ENCODE results near the gene DCAF7. TPM values are rescaled to one million over a fixed set of nuclear protein-coding genes. Genes with fewer than 3 reads are reported as not detected.

DCAF7 gene
- total RNA-seq, 1 experiment from 2014 or later, result 91.5 TPM

GRCh38 chr17:63503341-63503705, 47.0 kb upstream of the DCAF7 start:
- H3K4me3 Mint-ChIP-seq, result no peak overlapping the region
- ATAC-seq, result no peak
- peaks cover 12% of the 10 kb centered on the region for H3K27me3 Mint-ChIP-seq (ENCODE audit: low read depth)
- H3K36me3 Mint-ChIP-seq, result no peaks in the 10 kb centered on the region; the same call in 1 of the 2 replicates
- peaks cover 3% of the 10 kb centered on the region for H3K4me1 Mint-ChIP-seq
- ChIA-PET POLR2A (no interaction called here), CTCF (interaction anchor here (2.0 kb wide), 1 partner anchor 77 kb away, joined by 11 read pairs; no protein-coding TSS in a partner anchor)
- no peak overlapping the region for H3K27ac Mint-ChIP-seq
- no peak for TF ChIP-seq MAX (CRISPR knock-in tag; IDR thresholded peaks at IDR 0.05)
- no peak for TF ChIP-seq ZNF425 (CRISPR knock-in tag; conservative IDR thresholded peaks at IDR 0.05)
- no peak for TF ChIP-seq TCF7 (CRISPR knock-in tag; IDR thresholded peaks at IDR 0.05; ENCODE audit: low read depth)
- no peak for TF ChIP-seq SOX15 (CRISPR knock-in tag; IDR thresholded peaks at IDR 0.05)
- no peak for TF ChIP-seq CREM (CRISPR knock-in tag; IDR thresholded peaks at IDR 0.05)
- no peak for TF ChIP-seq GTF2I (CRISPR knock-in tag; conservative IDR thresholded peaks at IDR 0.05)
- TF ChIP-seq JAZF1 (CRISPR knock-in tag; IDR thresholded peaks at IDR 0.05), result no peak
- TF ChIP-seq FOXJ3 (CRISPR knock-in tag; IDR thresholded peaks at IDR 0.05; ENCODE audit: borderline replicate concordance), result no peak
- peaks cover 17% of the 10 kb centered on the region for H3K9me3 Mint-ChIP-seq
- DNase-seq (ENCODE audit: low spot score), result no peak

- peaks cover 17% of the 10 kb centered on the region for H3K9me3 Mint-ChIP-seq
- H3K4me3 Mint-ChIP-seq, result no peak overlapping the region
- peaks cover 12% of the 10 kb centered on the region for H3K27me3 Mint-ChIP-seq (ENCODE audit: low read depth)
- no peak overlapping the region for H3K27ac Mint-ChIP-seq
- ChIA-PET CTCF (interaction anchor here (2.0 kb wide), 1 partner anchor 78 kb away, joined by 11 read pairs; no protein-coding TSS in a partner anchor), POLR2A (no interaction called here)
- no peak for ATAC-seq
- no peaks in the 10 kb centered on the region; the same call in 1 of the 2 replicates for H3K36me3 Mint-ChIP-seq
- no peak for DNase-seq (ENCODE audit: low spot score)
- no peak for TF ChIP-seq CTCF (IDR thresholded peaks at IDR 0.05)
- no peaks in the 10 kb centered on the region for H3K4me1 Mint-ChIP-seq
Observed at GRCh38 chr17:63504261-63504660, 46.0 kb upstream of the DCAF7 start.

- DNase-seq (ENCODE audit: low spot score), result no peak
- CTCF ChIA-PET, result interaction anchor here (0.7 to 0.9 kb wide), 2 partner anchors 8 to 80 kb away, joined by 3 read pairs; no protein-coding TSS in a partner anchor
- no peak overlapping the region for H3K27ac Mint-ChIP-seq
- peaks cover 17% of the 10 kb centered on the region for H3K9me3 Mint-ChIP-seq
- H3K4me3 Mint-ChIP-seq, result no peak overlapping the region
- no peaks in the 10 kb centered on the region; the same call in 1 of the 2 replicates for H3K36me3 Mint-ChIP-seq
- ATAC-seq, result no peak
- no peaks in the 10 kb centered on the region for H3K4me1 Mint-ChIP-seq
- peaks cover 12% of the 10 kb centered on the region for H3K27me3 Mint-ChIP-seq (ENCODE audit: low read depth)
- POLR2A ChIA-PET, result no interaction called here
- TF ChIP-seq ZNF396 (CRISPR knock-in tag; IDR thresholded peaks at IDR 0.05; ENCODE audit: borderline replicate concordance) (no peak), ZNF219 (CRISPR knock-in tag; IDR thresholded peaks at IDR 0.05; ENCODE audit: borderline replicate concordance) (no peak), CREB1 (CRISPR knock-in tag; IDR thresholded peaks at IDR 0.05) (no peak), TP53 (CRISPR knock-in tag; IDR thresholded peaks at IDR 0.05) (no peak)
Observed at GRCh38 chr17:63505341-63505740, 44.9 kb upstream of the DCAF7 start.

- H3K27me3 Mint-ChIP-seq (ENCODE audit: low read depth), result peaks cover 12% of the 10 kb centered on the region
- no peaks in the 10 kb centered on the region for H3K4me1 Mint-ChIP-seq
- H3K36me3 Mint-ChIP-seq, result no peaks in the 10 kb centered on the region; the same call in 1 of the 2 replicates
- peaks cover 17% of the 10 kb centered on the region for H3K9me3 Mint-ChIP-seq
- H3K27ac Mint-ChIP-seq, result no peak overlapping the region
- POLR2A ChIA-PET, result no interaction called here
- H3K4me3 Mint-ChIP-seq, result no peak overlapping the region
- no peak for ATAC-seq
- no peak for DNase-seq (ENCODE audit: low spot score)
- CTCF ChIA-PET, result interaction anchor here (1.2 kb wide), 1 partner anchor 28 kb away, joined by 3 read pairs; no protein-coding TSS in a partner anchor
- no peak for TF ChIP-seq ZNF512 (CRISPR knock-in tag; IDR thresholded peaks at IDR 0.05; ENCODE audit: borderline replicate concordance)
- TF ChIP-seq TCF7 (CRISPR knock-in tag; IDR thresholded peaks at IDR 0.05; ENCODE audit: low read depth), result no peak
- no peak for TF ChIP-seq ZNF281 (CRISPR knock-in tag; IDR thresholded peaks at IDR 0.05)
- no peak for TF ChIP-seq GABPB1 (CRISPR knock-in tag; IDR thresholded peaks at IDR 0.05)
- no peak for TF ChIP-seq ESRRA (CRISPR knock-in tag; IDR thresholded peaks at IDR 0.05; ENCODE audit: borderline replicate concordance)
- no peak for TF ChIP-seq CDX4 (CRISPR knock-in tag; IDR thresholded peaks at IDR 0.05; ENCODE audit: borderline replicate concordance)
- TF ChIP-seq ATF1 (CRISPR knock-in tag; IDR thresholded peaks at IDR 0.05), result no peak
- TF ChIP-seq MLX (CRISPR knock-in tag; IDR thresholded peaks at IDR 0.05), result no peak
Observed at GRCh38 chr17:63506627-63507026, 43.6 kb upstream of the DCAF7 start.

All from WTC11 (cell line).